GM19324 (cell line): ENCODE data around the gene LHX1.

ENCODE experiments used
- ATAC-seq: cut with Tn5 transposase; IDR thresholded peaks from one replicate; pipeline ENCODE4 v1.9.1; 2021; ENCODE audit warnings: mild to moderate bottlenecking, moderate library complexity; ENCODE audit not compliant: unreplicated experiment, low FRiP score

LHX1 gene

GRCh38 chr17:36937959-36938565 is 787 bp downstream of the LHX1 start:
- no peak for ATAC-seq

- no peak for ATAC-seq
These were observed 1.3 kb downstream of the LHX1 start for GRCh38 chr17:36938566-36939051.

GRCh38 chr17:36939052-36939801 is 2.0 kb downstream of the LHX1 start:
- ATAC-seq = no peak

- ATAC-seq = no peak
These were observed 2.6 kb downstream of the LHX1 start for GRCh38 chr17:36939802-36940312.

- ATAC-seq = no peak
These were observed 3.3 kb downstream of the LHX1 start for GRCh38 chr17:36940313-36941264.

- ATAC-seq = no peak
These were observed 4.2 kb downstream of the LHX1 start for GRCh38 chr17:36941265-36942010.

- ATAC-seq = no peak
These were observed 4.8 kb downstream of the LHX1 start for GRCh38 chr17:36942019-36942599.

- ATAC-seq = no peak
These were observed 5.4 kb downstream of the LHX1 start for GRCh38 chr17:36942631-36943125.

GRCh38 chr17:36943250-36944191 is 6.2 kb downstream of the LHX1 start:
- no peak for ATAC-seq

GRCh38 chr17:36944553-36944952 is 7.3 kb downstream of the LHX1 start:
- no peak for ATAC-seq

GRCh38 chr17:36945140-36945539 is 7.9 kb downstream of the LHX1 start:
- ATAC-seq = no peak

GRCh38 chr17:36945959-36946725 is 8.9 kb downstream of the LHX1 start:
- no peak for ATAC-seq

- no peak for ATAC-seq
These were observed 9.4 kb downstream of the LHX1 start for GRCh38 chr17:36946726-36947091.

GRCh38 chr17:36947922-36948716 is 10.8 kb downstream of the LHX1 start:
- ATAC-seq = no peak

GRCh38 chr17:36948717-36949460 is 11.6 kb downstream of the LHX1 start, which contains the start of gene AATF:
Gene AATF, plus strand, starts transcription at chr17:36948954. Its CDS starts 172 bp downstream, at chr17:36949126.
- peak; percentile 91 for ATAC-seq

- ATAC-seq = no peak
These were observed 12.2 kb downstream of the LHX1 start for GRCh38 chr17:36949461-36949927.
